ENCODE measurements around the gene GPR173. TPM values are rescaled to one million over a fixed set of nuclear protein-coding genes. Genes with fewer than 3 reads are reported as not detected.

The GPR173 gene
- total RNA-seq, 4 donors from 2014 or later: 0.09 to 0.57 (median 0.18) TPM; not detected in 1

DNA sequence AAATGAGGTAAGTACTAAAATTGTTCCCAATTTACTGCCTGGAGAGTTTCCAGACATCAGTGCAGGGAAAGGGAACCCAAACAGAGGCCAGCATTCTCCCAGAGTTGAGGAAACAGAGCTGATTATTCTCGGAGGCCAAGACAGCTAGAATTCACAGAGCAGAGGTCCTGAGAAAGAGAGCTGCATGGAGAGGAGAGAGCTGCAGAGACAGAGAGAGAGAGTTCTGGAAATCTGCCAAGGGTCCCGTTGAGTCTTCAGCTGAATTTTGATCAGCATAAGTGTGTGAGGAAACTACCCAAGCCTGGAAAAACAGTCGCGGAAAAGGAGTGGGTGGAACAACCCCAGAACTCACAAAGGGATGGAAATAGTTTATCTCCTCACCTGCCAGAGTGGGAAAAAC lies 43.8 kb upstream of the GPR173 start:
- Histone ChIP-seq H3K27me3 (peaks cover 0 to 15% (median 0%) of the 10 kb centered on the region in 4 donors), H3K27ac (no peak overlapping the region), H3K4me3 (no peak overlapping the region), H3K4me1 (no peaks in the 10 kb centered on the region), H3K9me3 (peaks cover 0 to 5% (median 0%) of the 10 kb centered on the region in 3 donors), H3K36me3 (no peaks in the 10 kb centered on the region)
- intact Hi-C loops (cut with DNase I): no loop called here
- 20 to 26% methylated on average over 4 of the region's 4 CpGs for WGBS, 2 donors
- DNase-seq: no peak
- TF ChIP-seq, protein P1, sequence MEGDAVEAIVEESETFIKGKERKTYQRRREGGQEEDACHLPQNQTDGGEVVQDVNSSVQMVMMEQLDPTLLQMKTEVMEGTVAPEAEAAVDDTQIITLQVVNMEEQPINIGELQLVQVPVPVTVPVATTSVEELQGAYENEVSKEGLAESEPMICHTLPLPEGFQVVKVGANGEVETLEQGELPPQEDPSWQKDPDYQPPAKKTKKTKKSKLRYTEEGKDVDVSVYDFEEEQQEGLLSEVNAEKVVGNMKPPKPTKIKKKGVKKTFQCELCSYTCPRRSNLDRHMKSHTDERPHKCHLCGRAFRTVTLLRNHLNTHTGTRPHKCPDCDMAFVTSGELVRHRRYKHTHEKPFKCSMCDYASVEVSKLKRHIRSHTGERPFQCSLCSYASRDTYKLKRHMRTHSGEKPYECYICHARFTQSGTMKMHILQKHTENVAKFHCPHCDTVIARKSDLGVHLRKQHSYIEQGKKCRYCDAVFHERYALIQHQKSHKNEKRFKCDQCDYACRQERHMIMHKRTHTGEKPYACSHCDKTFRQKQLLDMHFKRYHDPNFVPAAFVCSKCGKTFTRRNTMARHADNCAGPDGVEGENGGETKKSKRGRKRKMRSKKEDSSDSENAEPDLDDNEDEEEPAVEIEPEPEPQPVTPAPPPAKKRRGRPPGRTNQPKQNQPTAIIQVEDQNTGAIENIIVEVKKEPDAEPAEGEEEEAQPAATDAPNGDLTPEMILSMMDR (IDR thresholded peaks at IDR 0.05): no peak

DNA sequence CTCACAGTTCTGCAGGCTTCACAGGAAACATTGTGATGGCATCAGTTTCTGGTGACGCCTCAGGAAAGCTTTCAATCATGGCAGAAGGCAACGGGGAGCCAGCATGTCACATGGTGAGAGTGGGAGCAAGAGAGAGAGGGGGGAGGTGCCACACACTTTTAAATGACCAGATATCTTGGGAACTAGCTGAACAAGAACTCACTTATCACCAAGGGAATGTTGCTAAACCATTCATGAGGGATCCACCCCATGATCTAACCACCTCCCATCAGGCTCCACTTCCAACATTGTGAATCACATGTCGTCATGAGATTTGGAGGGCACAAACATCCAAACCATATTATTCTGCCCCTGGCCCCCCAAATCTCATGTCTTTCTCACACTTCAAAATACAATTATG lies 43.3 kb upstream of the GPR173 start:
- intact Hi-C loops (cut with DNase I): no loop called here

DNA sequence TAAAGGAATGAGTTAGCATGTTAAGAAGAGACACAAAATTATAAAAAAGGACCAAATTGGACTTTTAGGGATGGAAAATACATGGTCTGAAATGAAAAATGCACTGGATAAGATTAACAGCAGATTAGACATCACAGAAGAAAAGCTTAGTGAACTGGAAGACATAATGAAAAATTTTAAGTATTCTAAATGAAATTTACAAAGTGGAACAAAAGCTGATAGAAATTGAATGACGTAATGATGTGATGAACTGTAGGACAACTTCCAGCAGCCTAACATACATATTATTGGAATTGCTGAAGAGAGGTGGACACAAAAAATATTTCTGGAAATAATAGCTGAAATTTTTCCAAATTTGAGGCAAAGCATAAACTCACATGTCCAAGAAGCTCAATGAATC lies 39.6 kb upstream of the GPR173 start:
- intact Hi-C loops (cut with DNase I): no loop called here
- H3K27me3 ChIP-seq: no peaks in the 10 kb centered on the region

More for the DNA sequence above, 43.3 kb upstream of the GPR173 start:
- Histone ChIP-seq H3K9me3 (peaks cover 0 to 5% (median 0%) of the 10 kb centered on the region in 3 donors), H3K4me1 (no peaks in the 10 kb centered on the region), H3K4me3 (no peak overlapping the region), H3K36me3 (no peaks in the 10 kb centered on the region), H3K27me3 (peaks cover 0 to 10% (median 0%) of the 10 kb centered on the region in 4 donors), H3K27ac (no peak overlapping the region)
- TF ChIP-seq, protein P1 (IDR thresholded peaks at IDR 0.05): no peak
- TF ChIP-seq POLR2A (IDR thresholded peaks at IDR 0.05): no peak
- WGBS, 2 donors: 32 to 38% methylated on average over 2 to 3 of the region's 3 CpGs
- DNase-seq: no peak

DNA sequence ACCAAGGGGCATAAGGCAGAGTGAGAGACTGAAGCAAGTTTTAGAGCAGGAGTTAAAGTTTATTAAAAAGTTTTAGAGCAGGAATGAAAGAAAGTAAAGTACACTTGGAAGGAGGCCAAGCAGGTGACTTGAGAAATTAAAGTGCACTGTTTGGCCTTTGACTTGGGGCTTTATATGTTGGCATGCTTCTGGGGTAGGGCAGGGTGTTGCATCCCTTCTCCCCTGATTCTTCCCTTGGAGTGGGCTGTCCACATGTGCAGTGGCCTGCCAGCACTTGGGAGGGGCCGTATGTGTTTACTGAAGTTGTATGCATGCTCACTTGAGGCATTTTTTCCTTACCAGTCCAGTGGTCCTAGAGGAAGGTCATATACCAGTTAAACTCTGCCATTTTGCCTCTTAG lies 35.3 kb upstream of the GPR173 start:
- intact Hi-C loops (cut with DNase I): no loop called here
- H3K27me3 ChIP-seq: no peaks in the 10 kb centered on the region
- no peak overlapping the region for H3K27ac ChIP-seq
- H3K4me1 ChIP-seq: no peaks in the 10 kb centered on the region
- 55% methylated on average over 1 of the region's 1 CpG; no CpG with 5 or more reads in 1 of the 2 donors for WGBS, 2 donors
- H3K9me3 ChIP-seq: peaks cover 0 to 11% (median 0%) of the 10 kb centered on the region in 3 donors
- H3K36me3 ChIP-seq: no peaks in the 10 kb centered on the region
- no peak for TF ChIP-seq POLR2A (IDR thresholded peaks at IDR 0.05)
- TF ChIP-seq, protein P1 (IDR thresholded peaks at IDR 0.05): no peak
- no peak overlapping the region for H3K4me3 ChIP-seq
- no peak for DNase-seq

More for the DNA sequence above, 39.6 kb upstream of the GPR173 start:
- Histone ChIP-seq H3K4me3 (no peak overlapping the region), H3K4me1 (no peaks in the 10 kb centered on the region), H3K9me3 (peaks cover 0 to 11% (median 0%) of the 10 kb centered on the region in 3 donors), H3K36me3 (no peaks in the 10 kb centered on the region), H3K27ac (no peak overlapping the region)
- no peak for DNase-seq
- 88 to 100% methylated on average over 1 of the region's 1 CpG for WGBS, 2 donors
- TF ChIP-seq, protein P1 (IDR thresholded peaks at IDR 0.05): no peak
- TF ChIP-seq POLR2A (IDR thresholded peaks at IDR 0.05): no peak

DNA sequence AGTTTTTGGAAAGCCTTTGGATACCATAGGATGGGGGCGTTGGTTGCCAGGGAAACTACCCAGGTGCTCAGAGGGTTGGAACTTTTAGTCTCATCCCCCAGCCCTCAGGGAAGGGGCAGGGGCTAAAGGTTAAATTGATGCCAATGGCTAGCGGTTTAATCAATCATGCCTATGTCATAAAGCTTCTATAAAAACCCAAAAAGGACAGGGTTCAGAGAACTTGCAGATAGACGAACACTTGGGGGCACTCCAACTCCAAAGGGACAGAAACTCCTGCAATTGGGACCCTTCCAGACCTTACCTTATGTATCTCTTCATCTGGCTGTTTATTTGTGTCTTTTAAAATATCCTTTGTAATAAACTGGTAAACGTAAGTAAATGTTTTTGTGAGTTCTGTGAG lies 30.0 kb upstream of the GPR173 start:
- Histone ChIP-seq H3K27ac (no peak overlapping the region), H3K9me3 (no peaks in the 10 kb centered on the region), H3K36me3 (no peaks in the 10 kb centered on the region), H3K27me3 (no peaks in the 10 kb centered on the region), H3K4me3 (no peak overlapping the region), H3K4me1 (no peaks in the 10 kb centered on the region)
- no peak for DNase-seq
- intact Hi-C loops (cut with DNase I): no loop called here
- TF ChIP-seq, protein P1 (IDR thresholded peaks at IDR 0.05): no peak
- TF ChIP-seq POLR2A (IDR thresholded peaks at IDR 0.05): no peak
- WGBS, 2 donors: 0 to 18% methylated on average over 1 to 3 of the region's 4 CpGs
